Spleen (tissue), 11 donors: ENCODE measurements around the gene PLSCR4. TPM values are rescaled to one million over a fixed set of nuclear protein-coding genes. Genes with fewer than 3 reads are reported as not detected.

Experiments used
- DNase-seq: peaks from one replicate; pipeline ENCODE4 v3.0.0-alpha.2; 2020
- H3K27ac ChIP-seq, 8 donors: fragments of 200-600 bp; sonication (generic) in 7 of 8; 1 replicate in 4 of 8; 2 replicates in 4 of 8; pipeline versions ENCODE4 v1.5.0 to v1.8.0; 2016 to 2021; ENCODE audit warnings: inconsistent platforms in 4 of 8, mild to moderate bottlenecking in 4 of 8, moderate library complexity in 1 of 8
- H3K27me3 ChIP-seq, 7 donors: fragments of 200-600 bp; sonication (generic) in 6 of 7; replicated peaks in 1 of 7; 1 replicate in 4 of 7; 2 replicates in 3 of 7; pipeline versions ENCODE4 v1.5.0 to v1.8.0; 2016 to 2021; ENCODE audit warnings: inconsistent platforms in 3 of 7, mild to moderate bottlenecking in 1 of 7
- H3K36me3 ChIP-seq, 6 donors: fragments of 200-600 bp; sonication (generic) in 5 of 6; 1 replicate in 4 of 6; 2 replicates in 2 of 6; pipeline versions ENCODE4 v1.5.0 to v1.8.0; 2016 to 2021; ENCODE audit warnings: inconsistent platforms in 2 of 6
- H3K4me1 ChIP-seq, 6 donors: fragments of 200-600 bp; sonication (generic) in 5 of 6; 1 replicate in 3 of 6; 2 replicates in 3 of 6; pipeline versions ENCODE4 v1.5.0 to v1.8.0; 2016 to 2021; ENCODE audit warnings: inconsistent platforms in 3 of 6
- H3K4me3 ChIP-seq, 8 donors: fragments of 200-600 bp; sonication (generic) in 7 of 8; 1 replicate in 4 of 8; 2 replicates in 4 of 8; pipeline versions ENCODE4 v1.5.0 to v1.8.0; 2016 to 2021; ENCODE audit warnings: inconsistent platforms in 4 of 8, mild to moderate bottlenecking in 4 of 8, moderate library complexity in 2 of 8
- H3K9me3 ChIP-seq, 8 donors: fragments of 200-600 bp; sonication (generic) in 7 of 8; 1 replicate in 4 of 8; 2 replicates in 4 of 8; pipeline versions ENCODE4 v1.5.0 to v1.8.0; 2016 to 2021; ENCODE audit warnings: inconsistent platforms in 4 of 8
- POLR2A ChIP-seq, 3 donors: fragments of 450-650 bp; IDR thresholded peaks; one replicate each; pipeline ENCODE4 v1.5.1; 2017; ENCODE audit warnings: antibody characterized with exemption in 3 of 3, mild to moderate bottlenecking in 1 of 3
- POLR2AphosphoS5 ChIP-seq, 3 donors: sonication (generic); formaldehyde crosslinking; IDR thresholded peaks; one replicate each; pipeline ENCODE4 v1.5.1; 2017; ENCODE audit warnings: antibody characterized with exemption in 3 of 3
- WGBS, 5 donors: extraction: QIAGEN DNeasy Blood & Tissue Kit in 3 of 5; methylation state at CpG; one replicate each; pipeline versions ENCODE4 v1.1.5 to v1.1.7; 2013 to 2018; 5-methylcytosine and 5-hydroxymethylcytosine counted together
- intact Hi-C: fragments of 100-400 bp; cut with DNase I; formaldehyde crosslinking; loops from one replicate; pipeline ENCODE4 v1.15.0; 2023; ENCODE audit warnings: low total_unique reads
- polyA plus RNA-seq, 3 donors: library from polyadenylated mRNA; stranded (reverse); fragments of 200-250 nt; gene quantifications; one replicate each; pipeline ENCODE4 v1.2.1, GENCODE V29; 2013
- total RNA-seq, 7 donors: library from RNA; depleted of rRNA in 3 of 7; stranded (reverse); fragments of >200 nt in 3 of 7; fragmentation: NEBNext Ultra II Directional in 4 of 7; extraction: Animal tissue kit (Norgen Biotek cat#: 25700) in 4 of 7; gene quantifications; one replicate each; pipeline versions ENCODE4 v1.1.0 to v1.2.1, GENCODE V29; 2016 to 2021
- TF ChIP-seq, protein P1 (sequence below), 11 experiments: fragments of 200-600 bp in 7 of 11; fragments of 450-650 bp in 4 of 11; sonication (generic) in 4 of 11; IDR thresholded peaks in 8 of 11; conservative IDR thresholded peaks in 3 of 11; 1 replicate in 7 of 11; 2 replicates in 4 of 11; pipeline versions ENCODE4 v1.4.0 to v1.8.0; 2016 to 2021; ENCODE audit warnings: antibody characterized with exemption in 11 of 11, inconsistent platforms in 4 of 11, mild to moderate bottlenecking in 1 of 11
- donor health status: healthy with polysubstance abuse.
- donor health status: DM: no; HTN: no; CAD: no; lungs with moderate emphysema.
- donor health status: DM: no; HTN: no; CAD: no.
- donor health status: Bipolar disorder and iron deficiency.
- donor health status: healthy.
- donor health status: DM: no; HTN: no; CAD: no.
- donor health status: DM: yes; HTN: yes; CAD: no.

Gene PLSCR4
- total and polyA plus RNA-seq, 10 donors: 4.7 to 77.5 (median 36.0) TPM

- intact Hi-C loops: no loop called here
- TF ChIP-seq POLR2AphosphoS5 (IDR thresholded peaks at IDR 0.05): no peak
- TF ChIP-seq POLR2A (IDR thresholded peaks at IDR 0.05): no peak
- TF ChIP-seq, protein P1, sequence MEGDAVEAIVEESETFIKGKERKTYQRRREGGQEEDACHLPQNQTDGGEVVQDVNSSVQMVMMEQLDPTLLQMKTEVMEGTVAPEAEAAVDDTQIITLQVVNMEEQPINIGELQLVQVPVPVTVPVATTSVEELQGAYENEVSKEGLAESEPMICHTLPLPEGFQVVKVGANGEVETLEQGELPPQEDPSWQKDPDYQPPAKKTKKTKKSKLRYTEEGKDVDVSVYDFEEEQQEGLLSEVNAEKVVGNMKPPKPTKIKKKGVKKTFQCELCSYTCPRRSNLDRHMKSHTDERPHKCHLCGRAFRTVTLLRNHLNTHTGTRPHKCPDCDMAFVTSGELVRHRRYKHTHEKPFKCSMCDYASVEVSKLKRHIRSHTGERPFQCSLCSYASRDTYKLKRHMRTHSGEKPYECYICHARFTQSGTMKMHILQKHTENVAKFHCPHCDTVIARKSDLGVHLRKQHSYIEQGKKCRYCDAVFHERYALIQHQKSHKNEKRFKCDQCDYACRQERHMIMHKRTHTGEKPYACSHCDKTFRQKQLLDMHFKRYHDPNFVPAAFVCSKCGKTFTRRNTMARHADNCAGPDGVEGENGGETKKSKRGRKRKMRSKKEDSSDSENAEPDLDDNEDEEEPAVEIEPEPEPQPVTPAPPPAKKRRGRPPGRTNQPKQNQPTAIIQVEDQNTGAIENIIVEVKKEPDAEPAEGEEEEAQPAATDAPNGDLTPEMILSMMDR (IDR thresholded peaks at IDR 0.05 in 8 of 11, conservative IDR thresholded peaks at IDR 0.05 in 3 of 11): no peak
- WGBS, 5 donors: 47 to 70% (median 60%) methylated on average over 2 of the region's 2 CpGs
- Histone ChIP-seq H3K4me3 (no peak overlapping the region), H3K36me3 (no peaks in the 10 kb centered on the region), H3K27me3 (no peaks in the 10 kb centered on the region), H3K27ac (no peak overlapping the region), H3K4me1 (peaks cover 0 to 6% (median 2%) of the 10 kb centered on the region in 6 donors), H3K9me3 (no peaks in the 10 kb centered on the region)
- DNase-seq: no peak
These were observed 66.5 kb downstream of the PLSCR4 start for GRCh38 chr3:146184241-146185015.

DNA sequence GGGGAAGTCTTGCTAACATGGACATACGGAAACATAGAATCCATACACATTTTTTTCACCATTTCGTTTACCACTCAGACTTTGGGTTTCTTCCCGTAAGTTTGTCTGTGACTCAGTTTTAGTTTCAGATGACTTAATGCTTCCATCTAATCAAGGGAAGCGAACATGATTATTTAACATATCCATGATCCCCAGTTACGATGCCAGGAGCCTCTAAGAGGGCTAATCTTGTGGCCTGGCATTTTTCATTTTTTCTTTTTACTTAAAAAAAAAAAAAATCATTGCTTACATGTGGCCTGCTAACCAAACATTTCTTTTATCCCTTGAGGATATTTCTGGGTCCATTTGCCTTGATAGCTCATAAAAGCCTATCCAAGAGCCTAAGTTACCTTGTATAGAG is 69.7 kb downstream of the PLSCR4 start:
- peaks cover 0 to 6% (median 0%) of the 10 kb centered on the region in 6 donors for H3K4me1 ChIP-seq
- H3K9me3 ChIP-seq: no peaks in the 10 kb centered on the region
- H3K4me3 ChIP-seq: no peak overlapping the region
- no peaks in the 10 kb centered on the region for H3K36me3 ChIP-seq
- intact Hi-C loops: no loop called here
- no peak for TF ChIP-seq POLR2A (IDR thresholded peaks at IDR 0.05)
- TF ChIP-seq, protein P1 (IDR thresholded peaks at IDR 0.05 in 8 of 11, conservative IDR thresholded peaks at IDR 0.05 in 3 of 11): no peak
- WGBS, 5 donors: 91 to 94% (median 93%) methylated on average over 5 of the region's 5 CpGs
- no peak overlapping the region for H3K27ac ChIP-seq
- no peak for DNase-seq
- no peaks in the 10 kb centered on the region for H3K27me3 ChIP-seq

DNA sequence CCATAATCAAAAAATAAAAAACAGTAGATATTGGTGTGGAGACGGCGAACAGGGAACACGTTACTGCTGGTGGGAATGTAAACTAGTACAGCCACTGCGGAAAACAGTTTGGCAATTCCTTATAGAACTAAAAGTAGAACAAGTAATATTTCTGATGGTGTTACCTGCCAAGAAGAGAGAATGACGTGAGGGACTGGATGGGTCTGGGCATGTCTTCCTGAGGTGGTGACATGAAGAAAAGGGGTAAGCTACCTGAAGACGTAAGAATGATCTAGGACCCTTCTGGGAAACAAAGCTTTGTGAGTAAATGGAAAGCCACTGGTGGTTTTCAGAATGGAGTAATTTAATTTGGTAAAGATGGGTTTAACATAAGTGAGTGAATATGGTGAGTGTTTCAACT is 70.5 kb downstream of the PLSCR4 start:
- Histone ChIP-seq H3K36me3 (no peaks in the 10 kb centered on the region), H3K27ac (no peak overlapping the region), H3K4me3 (no peak overlapping the region), H3K9me3 (no peaks in the 10 kb centered on the region), H3K4me1 (peaks cover 0 to 6% (median 0%) of the 10 kb centered on the region in 6 donors), H3K27me3 (no peaks in the 10 kb centered on the region)
- TF ChIP-seq, protein P1 (IDR thresholded peaks at IDR 0.05 in 8 of 11, conservative IDR thresholded peaks at IDR 0.05 in 3 of 11): no peak
- TF ChIP-seq POLR2AphosphoS5 (IDR thresholded peaks at IDR 0.05) (no peak), POLR2A (IDR thresholded peaks at IDR 0.05) (no peak)
- 85 to 97% (median 94%) methylated on average over 6 of the region's 6 CpGs for WGBS, 5 donors
- no peak for DNase-seq
- intact Hi-C loops: no loop called here

DNA sequence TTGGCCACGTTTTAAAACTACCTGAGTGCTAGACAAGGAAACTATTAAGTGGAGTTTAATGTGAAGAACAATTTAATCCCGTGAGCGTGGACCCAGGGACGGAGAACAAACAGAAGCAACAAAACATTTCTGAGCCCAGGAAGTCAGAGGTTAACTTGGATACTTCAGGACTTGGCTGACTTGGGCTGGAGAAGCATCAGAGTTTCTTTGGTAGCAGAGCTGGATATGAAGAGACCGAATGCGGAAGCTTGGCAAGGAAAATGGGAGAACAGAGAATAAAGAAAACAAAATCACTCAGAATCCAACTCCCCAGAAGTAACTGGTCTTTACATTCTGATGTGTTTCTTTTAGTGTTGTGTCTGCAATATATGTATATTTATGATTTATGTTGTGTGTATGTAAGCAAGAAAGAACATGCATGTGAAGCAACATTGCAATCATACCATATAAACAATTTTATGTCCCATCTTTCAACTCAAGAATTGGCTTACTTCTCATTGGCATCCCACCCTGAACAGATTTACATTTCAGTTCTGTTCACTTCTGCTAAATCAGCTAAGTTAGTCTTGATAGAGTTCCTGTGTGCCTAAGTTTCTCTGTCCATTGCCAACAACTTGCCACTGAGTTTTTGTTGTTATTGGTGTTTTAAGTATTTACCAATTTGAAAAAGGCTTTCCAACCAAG is 72.8 kb downstream of the PLSCR4 start:
- H3K36me3 ChIP-seq: no peaks in the 10 kb centered on the region
- no peaks in the 10 kb centered on the region for H3K9me3 ChIP-seq
- no peak for DNase-seq
- intact Hi-C loops: no loop called here
- 83 to 93% (median 86%) methylated on average over 6 of the region's 6 CpGs for WGBS, 5 donors
- no peaks in the 10 kb centered on the region for H3K4me1 ChIP-seq
- TF ChIP-seq POLR2A (IDR thresholded peaks at IDR 0.05) (no peak), POLR2AphosphoS5 (IDR thresholded peaks at IDR 0.05) (no peak)
- TF ChIP-seq, protein P1 (IDR thresholded peaks at IDR 0.05 in 8 of 11, conservative IDR thresholded peaks at IDR 0.05 in 3 of 11): no peak
- no peaks in the 10 kb centered on the region for H3K27me3 ChIP-seq
- no peak overlapping the region for H3K4me3 ChIP-seq
- no peak overlapping the region for H3K27ac ChIP-seq
